Panc1 (cell line): ENCODE measurements around the gene RPS19BP1. TPM values are rescaled to one million over a fixed set of nuclear protein-coding genes. Genes with fewer than 3 reads are reported as not detected.

Experiments
- ATAC-seq: fragments of 200-7000 bp; cut with Tn5 transposase; 2 replicates; pipeline ENCODE4 v1.9.1; 2020; ENCODE audit warnings: mild to moderate bottlenecking, moderate library complexity
- BruUV-seq: library from RNA; stranded (reverse); fragments of 400-500 nt; replicated peaks from 2 replicates; lab custom pipeline; 2021; lab: Mats Ljungman, UMichigan
- CTCF ChIA-PET: fragments of 300-600 bp; sonication (Branson Sonifier 250); formaldehyde crosslinking; loops from one replicate; lab custom pipeline; 2022; ENCODE audit warnings: antibody characterized with exemption; lab: Charles Lee
- POLR2A ChIA-PET: fragments of 300-600 bp; sonication (Branson Sonifier 250); formaldehyde crosslinking; loops from one replicate; lab custom pipeline; 2022; ENCODE audit warnings: antibody characterized with exemption; lab: Charles Lee
- DNase-seq: peaks from one replicate; pipeline ENCODE4 v3.0.0-alpha.2; 2010; ENCODE audit warnings: low read depth, low spot score
- H3K27ac ChIP-seq: 2 replicates; pipeline ENCODE4 v1.5.1; 2011; ENCODE audit warnings: mild to moderate bottlenecking, low read length, inconsistent platforms
- H3K27me3 ChIP-seq: fragments of 200-500 bp; sonication (Bioruptor generic); 2 replicates; pipeline ENCODE4 v1.6.0; 2014; ENCODE audit warnings: low read length, inconsistent platforms; ENCODE audit not compliant: control insufficient read depth, insufficient read depth
- H3K36me3 ChIP-seq: fragments of 200-500 bp; sonication (Bioruptor generic); 2 replicates; pipeline ENCODE4 v1.5.1; 2014; ENCODE audit warnings: inconsistent platforms, mild to moderate bottlenecking, low read length, moderate library complexity; ENCODE audit not compliant: control insufficient read depth, insufficient read depth
- H3K4me1 ChIP-seq: 2 replicates; pipeline ENCODE4 v1.5.1; 2011; ENCODE audit warnings: inconsistent platforms, mild to moderate bottlenecking, low read length, moderate library complexity; ENCODE audit not compliant: control insufficient read depth, insufficient read depth
- H3K4me3 ChIP-seq, 2 experiments: 2 replicates each; pipeline ENCODE4 v1.5.1; 2011 to 2012; ENCODE audit warnings: low read depth in 2 of 2, low read length in 2 of 2, mild to moderate bottlenecking in 2 of 2, inconsistent platforms in 1 of 2, moderate library complexity in 1 of 2
- H3K9me3 ChIP-seq: fragments of 200-500 bp; sonication (Bioruptor generic); 2 replicates; pipeline ENCODE4 v1.5.1; 2014; ENCODE audit warnings: low read depth, mild to moderate bottlenecking, inconsistent platforms, low read length, moderate library complexity; ENCODE audit not compliant: control insufficient read depth, insufficient read depth
- POLR2AphosphoS5 ChIP-seq: IDR thresholded peaks from 2 replicates; pipeline ENCODE4 v1.6.1; 2012; ENCODE audit warnings: mild to moderate bottlenecking, low read depth, low read length, moderate library complexity
- SIN3A ChIP-seq: IDR thresholded peaks from 2 replicates; pipeline ENCODE4 v1.6.1; 2012; ENCODE audit warnings: low read depth, mild to moderate bottlenecking, low read length, moderate library complexity, borderline replicate concordance; ENCODE audit not compliant: insufficient read depth
- TCF7L2 ChIP-seq: IDR thresholded peaks from 2 replicates; pipeline ENCODE4 v1.6.1; 2011; ENCODE audit warnings: mild to moderate bottlenecking, low read depth, low read length, inconsistent platforms
- in situ Hi-C: cut with HindIII; loops from 2 replicates; pipeline ENCODE4 v1.10.0; 2016; ENCODE audit warnings: low sequenced_read_pairs, low pct_unique_long_range_greater_than_20kb
- intact Hi-C: fragments of 100-400 bp; cut with micrococcal nuclease; formaldehyde crosslinking; loops from one replicate; pipeline ENCODE4 v1.10.0; 2022; ENCODE audit not compliant: unreplicated experiment
- total RNA-seq: library from RNA; stranded (reverse); gene quantifications from one replicate; pipeline ENCODE4 v1.2.1, GENCODE V29; 2021; ENCODE audit not compliant: unreplicated experiment
- TF ChIP-seq, protein P1 (sequence below), 2 experiments: IDR thresholded peaks; 2 replicates each; pipeline ENCODE4 v1.6.1; 2011 to 2012; ENCODE audit warnings: low read depth in 2 of 2, control low read depth in 1 of 2, low read length in 1 of 2, mild to moderate bottlenecking in 1 of 2, moderate library complexity in 1 of 2; ENCODE audit not compliant: insufficient read depth in 1 of 2
- TF ChIP-seq, protein P2 (sequence below): fragments of 450-650 bp; IDR thresholded peaks from 2 replicates; pipeline ENCODE4 v1.5.1; 2017; ENCODE audit warnings: mild to moderate bottlenecking

Gene RPS19BP1
- total RNA-seq, 1 experiment from 2014 or later: 123 TPM

DNA sequence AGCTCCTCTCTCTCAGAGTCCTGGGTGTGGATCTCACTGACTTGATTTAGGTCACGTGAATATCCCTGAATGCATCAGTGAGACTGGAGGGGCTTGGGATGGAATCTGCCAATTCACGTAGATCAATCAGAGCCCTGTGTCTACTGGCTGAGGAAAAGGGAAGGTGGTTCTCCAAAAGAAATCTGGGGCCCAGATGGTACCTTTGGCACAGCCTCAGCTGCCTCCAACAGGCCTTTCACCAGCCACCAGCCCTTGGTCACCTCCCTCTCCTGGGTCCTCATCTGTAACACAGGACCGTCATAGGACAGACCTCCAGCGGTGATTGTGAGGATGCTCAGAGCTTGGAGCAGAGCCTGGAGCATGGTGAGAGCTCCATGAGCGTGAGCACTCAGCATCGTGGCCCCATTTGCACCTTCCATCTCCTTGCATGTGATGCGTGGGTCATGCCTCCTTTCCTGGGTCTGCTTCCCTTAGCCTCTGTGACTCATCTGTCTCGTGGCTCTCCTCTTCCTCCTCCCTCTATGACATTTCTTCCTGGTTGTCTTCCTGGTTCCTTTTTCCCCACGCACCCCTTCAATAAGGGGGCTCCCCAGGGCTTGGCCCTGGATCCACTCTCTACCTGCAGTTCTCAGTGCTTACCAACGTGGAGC lies 38.0 kb downstream of the RPS19BP1 start:
- H3K27me3 ChIP-seq: no peaks in the 10 kb centered on the region
- no TSS peak for BruUV-seq
- no peak for ATAC-seq
- ChIA-PET CTCF (interaction anchor here (0.9 to 1.4 kb wide), 3 partner anchors 19 to 151 kb away, joined by 3 to 8 read pairs (median 3); no protein-coding TSS in a partner anchor), POLR2A (no interaction called here)
- no peak overlapping the region for H3K27ac ChIP-seq
- no peak for DNase-seq
- intact Hi-C loops (loop anchor here (5.0 kb wide), 1 partner anchor 38 kb away; the partner anchor contains the start of gene RPS19BP1), in situ Hi-C loops (no loop called here)
- no peaks in the 10 kb centered on the region for H3K9me3 ChIP-seq
- no peaks in the 10 kb centered on the region; the same call in 1 of the 2 replicates for H3K4me1 ChIP-seq
- H3K4me3 ChIP-seq: no peak overlapping the region
- TF ChIP-seq SIN3A (no peak), TCF7L2 (no peak), POLR2AphosphoS5 (no peak)
- TF ChIP-seq, protein P1, sequence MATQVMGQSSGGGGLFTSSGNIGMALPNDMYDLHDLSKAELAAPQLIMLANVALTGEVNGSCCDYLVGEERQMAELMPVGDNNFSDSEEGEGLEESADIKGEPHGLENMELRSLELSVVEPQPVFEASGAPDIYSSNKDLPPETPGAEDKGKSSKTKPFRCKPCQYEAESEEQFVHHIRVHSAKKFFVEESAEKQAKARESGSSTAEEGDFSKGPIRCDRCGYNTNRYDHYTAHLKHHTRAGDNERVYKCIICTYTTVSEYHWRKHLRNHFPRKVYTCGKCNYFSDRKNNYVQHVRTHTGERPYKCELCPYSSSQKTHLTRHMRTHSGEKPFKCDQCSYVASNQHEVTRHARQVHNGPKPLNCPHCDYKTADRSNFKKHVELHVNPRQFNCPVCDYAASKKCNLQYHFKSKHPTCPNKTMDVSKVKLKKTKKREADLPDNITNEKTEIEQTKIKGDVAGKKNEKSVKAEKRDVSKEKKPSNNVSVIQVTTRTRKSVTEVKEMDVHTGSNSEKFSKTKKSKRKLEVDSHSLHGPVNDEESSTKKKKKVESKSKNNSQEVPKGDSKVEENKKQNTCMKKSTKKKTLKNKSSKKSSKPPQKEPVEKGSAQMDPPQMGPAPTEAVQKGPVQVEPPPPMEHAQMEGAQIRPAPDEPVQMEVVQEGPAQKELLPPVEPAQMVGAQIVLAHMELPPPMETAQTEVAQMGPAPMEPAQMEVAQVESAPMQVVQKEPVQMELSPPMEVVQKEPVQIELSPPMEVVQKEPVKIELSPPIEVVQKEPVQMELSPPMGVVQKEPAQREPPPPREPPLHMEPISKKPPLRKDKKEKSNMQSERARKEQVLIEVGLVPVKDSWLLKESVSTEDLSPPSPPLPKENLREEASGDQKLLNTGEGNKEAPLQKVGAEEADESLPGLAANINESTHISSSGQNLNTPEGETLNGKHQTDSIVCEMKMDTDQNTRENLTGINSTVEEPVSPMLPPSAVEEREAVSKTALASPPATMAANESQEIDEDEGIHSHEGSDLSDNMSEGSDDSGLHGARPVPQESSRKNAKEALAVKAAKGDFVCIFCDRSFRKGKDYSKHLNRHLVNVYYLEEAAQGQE (IDR thresholded peaks at IDR 0.05; ENCODE audit: insufficient read depth in 1 of 2, low read depth in 2 of 2, low read length in 1 of 2): no peak
- TF ChIP-seq, protein P2, sequence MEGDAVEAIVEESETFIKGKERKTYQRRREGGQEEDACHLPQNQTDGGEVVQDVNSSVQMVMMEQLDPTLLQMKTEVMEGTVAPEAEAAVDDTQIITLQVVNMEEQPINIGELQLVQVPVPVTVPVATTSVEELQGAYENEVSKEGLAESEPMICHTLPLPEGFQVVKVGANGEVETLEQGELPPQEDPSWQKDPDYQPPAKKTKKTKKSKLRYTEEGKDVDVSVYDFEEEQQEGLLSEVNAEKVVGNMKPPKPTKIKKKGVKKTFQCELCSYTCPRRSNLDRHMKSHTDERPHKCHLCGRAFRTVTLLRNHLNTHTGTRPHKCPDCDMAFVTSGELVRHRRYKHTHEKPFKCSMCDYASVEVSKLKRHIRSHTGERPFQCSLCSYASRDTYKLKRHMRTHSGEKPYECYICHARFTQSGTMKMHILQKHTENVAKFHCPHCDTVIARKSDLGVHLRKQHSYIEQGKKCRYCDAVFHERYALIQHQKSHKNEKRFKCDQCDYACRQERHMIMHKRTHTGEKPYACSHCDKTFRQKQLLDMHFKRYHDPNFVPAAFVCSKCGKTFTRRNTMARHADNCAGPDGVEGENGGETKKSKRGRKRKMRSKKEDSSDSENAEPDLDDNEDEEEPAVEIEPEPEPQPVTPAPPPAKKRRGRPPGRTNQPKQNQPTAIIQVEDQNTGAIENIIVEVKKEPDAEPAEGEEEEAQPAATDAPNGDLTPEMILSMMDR: no peak
- no peaks in the 10 kb centered on the region for H3K36me3 ChIP-seq

DNA sequence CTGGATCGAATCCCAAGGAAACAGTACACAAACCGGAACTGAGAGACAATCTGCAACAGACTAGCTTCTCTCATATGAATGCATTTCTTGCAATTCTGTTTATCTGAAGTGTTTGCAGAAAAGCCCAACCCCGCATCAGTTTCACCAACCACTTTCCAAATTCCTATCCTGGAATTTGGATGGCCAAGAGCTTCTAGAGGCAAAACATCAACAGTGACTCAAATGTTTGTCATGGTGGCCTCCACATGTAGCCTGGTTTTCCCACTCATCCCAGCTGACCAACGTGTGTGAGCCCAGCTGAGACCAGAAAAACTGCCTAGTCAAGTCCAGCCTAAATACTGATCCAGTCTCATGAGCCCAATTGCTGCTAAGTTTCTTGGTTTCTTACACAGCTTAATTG lies 38.8 kb downstream of the RPS19BP1 start:
- ChIA-PET POLR2A (interaction anchor here (0.5 kb wide), 1 partner anchor 225 kb away, joined by 13 read pairs; no protein-coding TSS in a partner anchor), CTCF (interaction anchor here (0.6 to 1.4 kb wide), 6 partner anchors 8 to 524 kb away, joined by 3 to 8 read pairs (median 3); partner anchors contain the start of gene MIEF1)
- Histone ChIP-seq H3K9me3 (no peaks in the 10 kb centered on the region), H3K27me3 (no peaks in the 10 kb centered on the region), H3K4me3 (no peak overlapping the region), H3K4me1 (no peaks in the 10 kb centered on the region; the same call in 1 of the 2 replicates), H3K36me3 (no peaks in the 10 kb centered on the region), H3K27ac (no peak overlapping the region)
- in situ Hi-C loops (no loop called here), intact Hi-C loops (no loop called here)
- ATAC-seq: no peak
- no peak for DNase-seq
- BruUV-seq: no TSS peak
- TF ChIP-seq SIN3A: no peak
- TF ChIP-seq, protein P2: no peak
- no peak for TF ChIP-seq TCF7L2
- TF ChIP-seq POLR2AphosphoS5: no peak
- TF ChIP-seq, protein P1 (IDR thresholded peaks at IDR 0.05; ENCODE audit: insufficient read depth in 1 of 2, low read depth in 2 of 2, low read length in 1 of 2): no peak
